Measurements from ENCODE around the gene TACC2.

Gene TACC2

GRCh38 chr10:122194251-122194650 lies 205.3 kb downstream of the TACC2 start:
- no peak for TF ChIP-seq FOXP2 (optimal IDR thresholded peaks at IDR 0.05; ENCODE audit: borderline replicate concordance, extremely low read depth, extremely low read length, insufficient read depth)
- TF ChIP-seq, protein P1, sequence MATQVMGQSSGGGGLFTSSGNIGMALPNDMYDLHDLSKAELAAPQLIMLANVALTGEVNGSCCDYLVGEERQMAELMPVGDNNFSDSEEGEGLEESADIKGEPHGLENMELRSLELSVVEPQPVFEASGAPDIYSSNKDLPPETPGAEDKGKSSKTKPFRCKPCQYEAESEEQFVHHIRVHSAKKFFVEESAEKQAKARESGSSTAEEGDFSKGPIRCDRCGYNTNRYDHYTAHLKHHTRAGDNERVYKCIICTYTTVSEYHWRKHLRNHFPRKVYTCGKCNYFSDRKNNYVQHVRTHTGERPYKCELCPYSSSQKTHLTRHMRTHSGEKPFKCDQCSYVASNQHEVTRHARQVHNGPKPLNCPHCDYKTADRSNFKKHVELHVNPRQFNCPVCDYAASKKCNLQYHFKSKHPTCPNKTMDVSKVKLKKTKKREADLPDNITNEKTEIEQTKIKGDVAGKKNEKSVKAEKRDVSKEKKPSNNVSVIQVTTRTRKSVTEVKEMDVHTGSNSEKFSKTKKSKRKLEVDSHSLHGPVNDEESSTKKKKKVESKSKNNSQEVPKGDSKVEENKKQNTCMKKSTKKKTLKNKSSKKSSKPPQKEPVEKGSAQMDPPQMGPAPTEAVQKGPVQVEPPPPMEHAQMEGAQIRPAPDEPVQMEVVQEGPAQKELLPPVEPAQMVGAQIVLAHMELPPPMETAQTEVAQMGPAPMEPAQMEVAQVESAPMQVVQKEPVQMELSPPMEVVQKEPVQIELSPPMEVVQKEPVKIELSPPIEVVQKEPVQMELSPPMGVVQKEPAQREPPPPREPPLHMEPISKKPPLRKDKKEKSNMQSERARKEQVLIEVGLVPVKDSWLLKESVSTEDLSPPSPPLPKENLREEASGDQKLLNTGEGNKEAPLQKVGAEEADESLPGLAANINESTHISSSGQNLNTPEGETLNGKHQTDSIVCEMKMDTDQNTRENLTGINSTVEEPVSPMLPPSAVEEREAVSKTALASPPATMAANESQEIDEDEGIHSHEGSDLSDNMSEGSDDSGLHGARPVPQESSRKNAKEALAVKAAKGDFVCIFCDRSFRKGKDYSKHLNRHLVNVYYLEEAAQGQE (IDR thresholded peaks at IDR 0.05; ENCODE audit: insufficient read depth in 1 of 2, low read depth in 2 of 2, low read length in 2 of 2) = no peak
- no peak for TF ChIP-seq POLR2AphosphoS5 (IDR thresholded peaks at IDR 0.05; ENCODE audit: low read depth, low read length)

GRCh38 chr10:122196218-122196617 lies 207.3 kb downstream of the TACC2 start:
- TF ChIP-seq TAF1 (IDR thresholded peaks at IDR 0.05; ENCODE audit: borderline replicate concordance, insufficient read depth, low read length) (no peak), POLR2AphosphoS5 (IDR thresholded peaks at IDR 0.05; ENCODE audit: low read depth, low read length) (no peak), FOXP2 (optimal IDR thresholded peaks at IDR 0.05; ENCODE audit: borderline replicate concordance, extremely low read depth, extremely low read length, insufficient read depth) (no peak), SIN3A (IDR thresholded peaks at IDR 0.05; ENCODE audit: borderline replicate concordance, insufficient read depth, low read length) (no peak)
- TF ChIP-seq, protein P1 (IDR thresholded peaks at IDR 0.05; ENCODE audit: insufficient read depth in 1 of 2, low read depth in 2 of 2, low read length in 2 of 2) = no peak

GRCh38 chr10:122197611-122198222 lies 208.8 kb downstream of the TACC2 start:
- TF ChIP-seq, protein P1 (IDR thresholded peaks at IDR 0.05; ENCODE audit: insufficient read depth in 1 of 2, low read depth in 2 of 2, low read length in 2 of 2) = no peak
- TF ChIP-seq SIN3A (IDR thresholded peaks at IDR 0.05; ENCODE audit: borderline replicate concordance, insufficient read depth, low read length) = no peak
- no peak for TF ChIP-seq FOXP2 (optimal IDR thresholded peaks at IDR 0.05; ENCODE audit: borderline replicate concordance, extremely low read depth, extremely low read length, insufficient read depth)
- no peak for TF ChIP-seq POLR2AphosphoS5 (IDR thresholded peaks at IDR 0.05; ENCODE audit: low read depth, low read length)

DNA sequence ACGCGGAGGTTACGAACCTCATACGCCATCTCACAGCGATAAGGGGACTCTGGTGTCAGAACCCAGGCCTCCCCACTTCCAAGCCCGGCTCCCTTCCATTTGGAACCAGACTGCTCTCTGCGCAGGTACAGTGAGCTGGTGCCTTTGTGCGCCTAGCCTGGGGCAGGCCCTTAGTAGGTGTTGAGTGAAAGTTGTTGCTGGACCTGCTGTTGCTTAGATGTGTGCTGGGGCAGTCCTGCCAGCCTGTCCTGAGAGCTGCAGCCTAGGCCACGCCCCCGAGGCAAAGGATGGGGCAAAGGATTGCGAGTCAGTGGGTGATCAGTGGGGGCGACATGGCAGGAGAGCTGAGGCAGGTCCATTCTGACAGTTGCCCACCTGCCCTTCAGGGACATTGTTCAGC lies 209.7 kb downstream of the TACC2 start:
- TF ChIP-seq TAF1 (IDR thresholded peaks at IDR 0.05; ENCODE audit: borderline replicate concordance, insufficient read depth, low read length) (no peak), POLR2AphosphoS5 (IDR thresholded peaks at IDR 0.05; ENCODE audit: low read depth, low read length) (no peak), SIN3A (IDR thresholded peaks at IDR 0.05; ENCODE audit: borderline replicate concordance, insufficient read depth, low read length) (no peak), FOXP2 (optimal IDR thresholded peaks at IDR 0.05; ENCODE audit: borderline replicate concordance, extremely low read depth, extremely low read length, insufficient read depth) (no peak)
- TF ChIP-seq, protein P1 (IDR thresholded peaks at IDR 0.05; ENCODE audit: insufficient read depth in 1 of 2, low read depth in 2 of 2, low read length in 2 of 2) = no peak

DNA sequence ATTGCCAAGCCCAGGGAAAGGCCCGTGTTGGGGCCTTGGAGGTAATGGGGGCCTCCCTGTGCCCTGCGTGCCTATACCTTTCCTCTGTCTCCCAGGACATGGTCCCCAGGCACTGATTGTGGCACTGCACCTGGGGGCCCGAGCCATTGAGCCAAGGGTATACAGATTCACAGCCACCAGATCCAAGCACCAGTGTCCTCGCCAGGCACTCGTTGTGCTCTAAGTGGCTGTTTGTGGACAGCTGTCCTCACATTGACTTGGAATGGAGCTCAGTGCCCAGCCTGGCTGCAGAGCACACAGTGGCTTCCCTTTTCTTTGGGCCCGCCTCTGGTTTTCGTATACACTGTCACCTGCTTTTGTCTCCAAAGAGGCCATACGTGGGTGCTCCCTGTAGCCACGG lies 210.1 kb downstream of the TACC2 start:
- no peak for TF ChIP-seq TAF1 (IDR thresholded peaks at IDR 0.05; ENCODE audit: borderline replicate concordance, insufficient read depth, low read length)
- TF ChIP-seq, protein P1 (IDR thresholded peaks at IDR 0.05; ENCODE audit: insufficient read depth in 1 of 2, low read depth in 2 of 2, low read length in 2 of 2) = no peak
- no peak for TF ChIP-seq FOXP2 (optimal IDR thresholded peaks at IDR 0.05; ENCODE audit: borderline replicate concordance, extremely low read depth, extremely low read length, insufficient read depth)
- no peak for TF ChIP-seq SIN3A (IDR thresholded peaks at IDR 0.05; ENCODE audit: borderline replicate concordance, insufficient read depth, low read length)
- no peak for TF ChIP-seq POLR2AphosphoS5 (IDR thresholded peaks at IDR 0.05; ENCODE audit: low read depth, low read length)

Data from PFSK-1 (cell line).